ENCODE data around the gene ARHGEF3.
A peak's percentile ranks its signal among the peaks of the same experiment; 100 is the strongest.
"Not testable (repeated sequence)": the region's sequence is repeated elsewhere in the genome, so short reads cannot be mapped to it uniquely, and the experiment has no call there.

The ARHGEF3 gene

DNA sequence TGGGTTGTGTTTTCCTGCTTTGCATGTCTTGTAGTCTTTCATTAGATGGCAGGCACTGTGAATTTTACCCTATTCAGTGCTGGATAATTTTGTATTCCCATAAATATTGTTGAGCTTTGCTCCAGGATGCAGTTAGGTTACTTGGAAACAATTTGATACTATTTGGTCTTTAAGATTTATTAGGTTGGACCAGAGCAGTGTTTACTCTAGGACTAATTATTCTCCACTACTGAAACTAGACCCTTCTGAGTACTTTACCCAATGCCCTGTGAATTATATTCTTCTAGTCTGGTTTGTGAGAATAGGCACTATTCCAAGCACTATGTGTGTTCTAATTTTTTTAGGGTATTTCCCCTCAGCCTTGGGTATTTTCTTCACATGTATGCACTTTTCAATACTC lies 80.9 kb downstream of the ARHGEF3 start:
- no peak for DNase-seq

DNA sequence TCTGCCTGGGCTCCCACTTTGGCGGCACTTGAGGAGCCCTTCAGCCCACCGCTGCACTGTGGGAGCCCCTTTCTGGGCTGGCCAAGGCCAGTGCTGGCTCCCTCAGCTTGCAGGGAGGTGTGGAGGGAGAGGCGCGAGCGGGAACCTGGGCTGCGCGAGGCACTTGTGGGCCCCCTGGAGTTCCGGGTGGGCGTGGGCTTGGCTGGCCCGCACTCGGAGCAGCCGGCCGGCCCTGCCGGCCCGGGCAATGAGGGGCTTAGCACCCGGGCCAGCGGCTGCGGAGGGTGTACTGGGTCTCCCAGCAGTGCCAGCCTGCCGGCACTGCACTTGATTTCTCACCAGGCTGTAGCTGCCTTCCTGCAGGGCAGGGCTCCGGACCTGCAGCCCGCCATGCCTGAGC lies 82.9 kb downstream of the ARHGEF3 start:
- not testable (repeated sequence) for DNase-seq

DNA sequence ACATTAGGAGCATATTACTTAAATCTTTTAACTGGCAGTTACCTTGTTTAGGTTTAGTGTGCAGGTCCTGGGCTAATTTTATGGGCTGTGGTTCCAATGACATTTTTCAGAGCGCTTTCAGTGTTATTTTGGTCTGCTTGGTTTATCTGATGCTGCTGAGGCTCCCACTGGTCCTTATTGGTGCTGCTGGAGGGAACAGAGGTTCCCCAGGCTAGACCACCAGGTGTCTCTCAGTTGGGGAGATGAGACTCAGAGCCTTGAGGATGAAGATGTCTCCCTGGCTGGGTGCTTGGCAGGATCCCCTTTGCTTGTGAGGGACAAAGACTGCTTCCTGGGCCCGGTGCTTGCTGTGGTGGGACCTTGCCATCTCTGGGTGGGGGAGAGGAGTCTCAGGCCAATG lies 90.4 kb downstream of the ARHGEF3 start:
- no peak for DNase-seq

DNA sequence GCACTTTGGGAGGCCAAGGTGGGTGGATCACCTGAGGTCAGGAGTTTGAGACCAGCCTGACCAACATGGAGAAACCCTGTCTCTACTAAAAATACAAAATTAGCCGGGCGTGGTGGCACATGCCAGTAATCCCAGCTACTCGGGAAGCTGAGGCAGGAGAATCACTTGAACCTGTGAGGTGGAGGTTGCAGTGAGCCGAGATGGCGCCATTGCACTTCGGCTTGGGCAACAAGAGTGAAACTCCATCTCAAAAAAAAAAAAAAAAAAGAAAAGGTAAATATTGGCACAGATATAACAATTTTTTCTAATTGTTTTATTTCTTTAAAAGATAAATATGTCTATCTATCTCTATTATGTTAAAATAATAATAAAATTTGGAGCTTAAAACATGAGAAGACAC lies 94.3 kb downstream of the ARHGEF3 start:
- DNase-seq: not testable (repeated sequence)

DNA sequence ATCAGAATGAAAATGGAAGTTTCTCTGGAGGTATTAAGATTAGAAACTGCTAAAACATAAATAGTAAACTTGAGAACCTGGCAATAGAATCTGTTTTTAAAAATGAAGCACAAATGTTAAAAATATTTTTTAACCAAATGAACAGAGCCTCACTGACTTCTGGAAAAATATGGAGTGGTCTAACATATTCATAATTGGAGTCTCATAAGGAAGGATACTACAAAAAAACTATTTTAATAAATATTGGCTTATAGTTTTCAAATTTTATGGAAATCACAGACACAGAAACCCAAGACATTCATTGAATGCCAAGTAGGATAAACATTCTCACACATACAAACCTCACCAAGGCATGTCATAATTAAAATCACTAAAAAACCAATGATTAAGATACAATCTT lies 95.1 kb downstream of the ARHGEF3 start:
- no peak for DNase-seq

DNA sequence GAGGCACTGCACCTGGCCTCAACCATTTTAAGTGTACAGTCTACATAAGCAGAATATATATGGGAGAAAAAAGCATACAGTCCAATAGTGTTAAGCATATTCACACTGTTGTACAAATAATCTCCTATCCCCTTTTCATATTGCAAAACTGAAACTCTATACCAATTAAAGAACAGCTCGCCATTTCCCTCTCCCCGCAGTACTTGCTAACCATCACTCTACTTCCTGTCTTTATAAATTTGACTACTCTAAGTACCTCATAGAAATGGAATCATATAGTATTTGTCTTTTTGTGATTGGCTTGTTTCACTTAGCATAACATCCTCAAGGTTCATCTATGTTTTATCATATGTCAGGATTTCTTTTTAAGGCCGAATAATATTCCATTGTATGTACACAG lies 97.0 kb downstream of the ARHGEF3 start:
- no peak for DNase-seq

DNA sequence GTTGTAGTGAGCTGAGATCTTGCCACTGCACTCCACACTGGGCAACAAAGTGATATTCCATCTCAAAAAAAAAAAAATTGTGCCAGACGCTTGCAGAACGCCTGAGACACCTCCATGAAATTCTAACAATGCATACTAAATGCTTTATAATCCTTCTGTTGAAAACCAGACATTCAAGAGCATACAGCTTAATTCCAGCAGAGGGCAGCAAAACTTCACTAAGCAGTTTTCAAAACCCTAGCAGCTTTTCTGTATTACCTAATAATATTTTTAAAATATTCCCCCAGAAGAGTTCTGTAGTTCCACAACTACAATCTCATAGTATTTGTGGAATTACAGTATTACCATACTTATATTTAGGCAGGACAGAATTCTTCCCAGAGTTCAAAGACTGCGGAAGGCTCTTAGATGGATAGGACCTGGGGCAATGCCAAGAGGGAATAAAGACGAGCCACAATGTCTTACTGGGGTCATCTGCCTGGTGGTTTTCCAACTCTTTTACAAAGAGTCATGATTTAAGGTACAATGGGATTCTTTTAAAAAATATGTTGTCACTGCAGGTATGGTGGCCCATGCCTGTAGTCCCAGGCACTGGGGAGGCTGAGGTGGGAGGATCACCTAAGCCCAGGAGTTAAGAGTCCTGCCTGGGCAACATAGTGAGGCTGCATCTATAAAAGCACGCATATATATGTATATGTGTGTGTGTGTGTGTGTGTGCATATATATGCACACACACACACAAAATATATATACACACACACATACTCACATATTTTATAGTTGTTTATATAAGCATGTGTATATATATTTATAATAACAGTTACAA lies 99.0 kb downstream of the ARHGEF3 start:
- peak; percentile 58 to 62 for DNase-seq

DNA sequence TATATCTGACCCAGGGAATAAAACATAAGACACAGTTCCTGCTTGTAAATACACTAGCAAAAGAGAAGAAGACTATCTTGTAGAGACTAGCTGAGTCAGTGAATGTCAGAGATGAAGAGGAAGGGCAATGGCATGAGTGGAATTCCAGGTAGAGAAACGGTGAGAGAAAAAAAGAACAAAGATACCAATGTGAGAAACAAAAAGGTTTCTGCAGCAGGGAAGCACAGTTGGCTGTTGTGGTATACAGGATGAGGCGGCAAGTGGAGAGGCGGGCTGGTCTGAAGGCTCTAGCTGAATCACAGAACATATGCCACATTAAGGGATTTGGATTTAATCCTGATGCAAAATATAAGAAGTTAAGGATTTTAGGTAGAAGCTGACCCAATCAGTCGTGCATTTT lies 101.6 kb downstream of the ARHGEF3 start:
- peak; percentile 35 to 76 for DNase-seq

DNA sequence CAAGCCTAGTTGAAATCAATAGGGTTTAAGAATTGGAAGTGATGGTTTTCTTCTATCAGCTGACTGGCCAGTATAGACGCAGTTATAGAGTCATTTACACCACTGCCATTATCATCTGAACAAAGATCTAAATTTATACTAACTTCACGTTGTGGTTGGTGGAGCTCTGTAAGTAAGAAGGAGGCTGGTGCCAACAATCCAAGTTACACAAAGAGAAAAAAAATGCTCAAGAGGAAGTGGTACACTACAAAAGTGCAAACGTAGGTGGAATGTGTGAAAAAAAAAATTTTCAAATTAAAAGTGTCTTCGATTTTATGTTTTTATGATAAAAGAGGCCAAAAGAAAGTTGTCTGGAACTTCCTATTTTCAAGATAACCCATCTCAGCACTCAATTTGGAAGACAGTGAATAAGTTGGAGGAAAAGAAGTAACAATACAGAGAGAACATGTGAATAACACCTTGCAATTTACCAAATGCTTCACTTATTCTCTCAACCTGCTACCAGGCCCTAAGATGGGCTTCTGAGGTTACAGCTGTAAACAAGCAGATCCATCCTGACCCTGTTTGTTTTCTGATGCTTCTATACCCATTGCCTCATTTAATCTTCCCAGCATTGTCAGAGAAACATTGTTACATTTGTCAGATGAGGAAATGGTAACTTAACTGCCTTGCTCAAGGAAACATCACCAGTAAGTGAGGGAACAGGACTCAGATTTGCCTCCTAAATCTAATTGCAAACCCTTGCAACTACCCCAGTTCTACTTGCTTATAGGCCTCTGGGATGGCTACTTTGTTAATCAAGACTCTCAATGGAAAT lies 106.7 kb downstream of the ARHGEF3 start:
- no peak for DNase-seq

DNA sequence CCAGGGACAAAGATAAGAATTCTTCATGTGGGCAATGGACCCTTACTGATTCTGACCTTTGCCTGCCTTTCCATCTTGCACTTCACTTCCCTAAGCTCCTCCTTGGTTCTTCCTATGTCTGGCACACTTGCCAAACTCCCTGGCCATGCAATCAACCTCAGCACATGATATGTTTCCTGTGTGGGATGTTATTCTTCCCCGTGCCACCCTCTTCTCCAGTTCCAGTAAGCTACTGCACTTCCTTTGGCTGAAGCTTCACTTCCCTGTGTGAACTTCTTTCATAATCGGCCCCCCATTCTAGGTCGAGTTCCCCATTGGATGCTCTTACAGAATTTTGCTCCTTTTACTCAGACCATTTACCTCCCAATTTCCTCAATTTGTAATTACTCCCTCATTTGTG lies 108.0 kb downstream of the ARHGEF3 start:
- DNase-seq: no peak

DNA sequence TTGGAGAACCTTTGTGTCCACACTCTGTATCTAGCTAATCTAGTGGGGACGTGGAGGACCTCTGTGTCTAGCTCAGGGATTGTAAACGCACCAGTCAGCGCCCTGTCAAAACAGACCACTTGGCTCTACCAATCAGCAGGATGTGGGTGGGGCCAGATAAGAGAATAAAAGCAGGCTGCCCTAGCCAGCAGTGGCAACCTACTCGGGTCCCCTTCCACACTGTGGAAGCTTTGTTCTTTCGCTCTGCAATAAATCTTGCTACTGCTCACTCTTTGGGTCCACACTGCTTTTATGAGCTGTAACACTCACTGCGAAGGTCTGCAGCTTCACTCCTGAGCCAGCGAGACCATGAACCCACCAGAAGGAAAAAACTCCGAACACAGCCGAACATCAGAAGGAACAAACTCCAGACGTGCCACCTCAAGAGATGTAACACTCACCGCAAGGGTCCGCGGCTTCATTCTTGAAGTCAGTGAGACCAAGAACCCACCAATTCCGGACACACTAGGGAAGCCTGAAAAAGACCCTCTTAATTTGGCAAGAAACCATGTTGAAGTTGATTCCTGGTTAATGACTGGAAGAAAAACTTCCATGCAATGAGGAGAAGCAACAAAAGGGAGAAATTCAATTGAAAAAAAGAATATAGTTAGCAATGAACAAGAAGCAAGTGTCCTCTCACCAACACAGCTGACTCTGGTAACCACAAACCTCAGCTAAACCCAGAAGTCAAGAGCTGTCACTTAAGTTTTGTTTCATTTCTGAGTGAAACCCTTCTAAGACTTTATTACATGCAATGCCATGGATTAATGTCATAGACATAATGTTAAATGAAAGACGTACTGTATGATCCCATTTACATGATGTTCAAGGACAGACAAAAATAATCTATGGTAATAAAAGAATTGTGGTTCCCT lies 109.0 kb downstream of the ARHGEF3 start:
- DNase-seq: not testable (repeated sequence)

DNA sequence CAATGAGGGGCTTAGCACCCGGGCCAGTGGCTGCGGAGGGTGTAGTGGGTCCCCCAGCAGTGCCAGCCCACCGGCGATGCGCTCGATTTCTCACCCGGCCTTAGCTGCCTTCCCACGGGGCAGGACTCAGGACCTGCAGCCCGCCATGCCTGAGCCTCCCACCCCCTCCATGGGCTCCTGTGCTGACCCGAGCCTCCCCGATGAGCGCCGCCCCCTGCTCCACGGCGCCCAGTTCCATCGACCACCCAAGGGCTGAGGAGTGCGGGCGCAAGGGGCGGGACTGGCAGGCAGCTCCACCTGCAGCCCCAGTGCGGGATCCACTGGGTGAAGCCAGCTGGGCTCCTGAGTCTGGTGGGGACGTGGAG lies 109.8 kb downstream of the ARHGEF3 start:
- DNase-seq: not testable (repeated sequence)

DNA sequence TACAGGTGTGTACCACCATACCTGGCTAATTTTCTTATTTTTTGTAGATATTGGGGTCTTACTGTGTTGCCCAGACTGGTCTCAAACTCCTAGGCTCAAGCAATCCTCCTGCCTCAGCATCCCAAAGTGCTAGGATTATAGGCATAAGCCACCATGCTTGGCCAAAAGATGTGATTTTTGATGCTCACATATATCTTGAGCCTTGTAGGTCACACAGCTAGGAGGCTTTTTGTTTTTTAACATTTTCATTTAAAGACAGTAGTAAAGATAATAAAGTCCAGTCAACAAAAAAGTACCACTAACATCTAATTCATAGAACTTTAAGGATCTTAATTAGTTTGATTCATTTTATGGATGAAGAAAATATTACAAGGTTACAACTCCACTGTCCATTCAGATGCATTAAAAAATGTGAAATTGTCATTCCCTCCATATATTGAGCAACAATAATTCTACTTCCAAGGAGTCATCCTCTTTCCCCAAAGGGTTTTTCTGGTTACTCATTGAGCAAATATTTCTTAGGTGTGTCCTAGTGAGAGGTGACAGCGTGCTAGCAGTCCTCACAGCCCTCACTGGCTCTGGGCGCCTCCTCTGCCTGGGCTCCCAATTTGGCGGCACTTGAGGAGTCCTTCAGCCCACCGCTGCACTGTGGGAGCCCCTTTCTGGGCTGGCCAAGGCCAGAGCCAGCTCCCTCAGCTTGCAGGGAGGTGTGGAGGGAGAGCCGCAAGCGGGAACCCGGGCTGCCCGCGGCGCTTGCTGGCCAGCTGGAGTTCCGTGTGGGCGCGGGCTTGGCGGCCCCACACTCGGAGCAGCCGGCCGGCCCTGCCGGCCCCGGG lies 110.4 kb downstream of the ARHGEF3 start:
- DNase-seq: no peak

DNA sequence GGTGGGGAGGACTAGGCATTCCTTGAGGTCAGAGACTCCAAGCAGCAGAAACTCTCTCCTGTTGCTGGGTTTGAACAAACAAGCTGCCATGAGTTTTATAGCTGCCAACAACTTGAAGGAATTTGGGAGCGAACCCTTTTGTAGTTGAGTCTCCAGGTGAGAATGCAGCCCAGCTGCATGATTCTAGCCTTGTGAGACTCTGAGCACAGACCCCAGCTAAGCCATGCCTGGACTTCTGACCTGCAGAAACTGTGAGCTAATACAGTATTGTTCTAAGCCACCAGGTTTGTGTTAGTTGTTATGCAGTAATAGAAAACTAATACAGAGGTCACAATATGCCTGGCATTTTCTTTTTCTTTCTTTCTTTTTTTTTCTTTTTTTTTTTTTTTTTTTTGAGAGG lies 112.4 kb downstream of the ARHGEF3 start:
- DNase-seq: no peak

DNA sequence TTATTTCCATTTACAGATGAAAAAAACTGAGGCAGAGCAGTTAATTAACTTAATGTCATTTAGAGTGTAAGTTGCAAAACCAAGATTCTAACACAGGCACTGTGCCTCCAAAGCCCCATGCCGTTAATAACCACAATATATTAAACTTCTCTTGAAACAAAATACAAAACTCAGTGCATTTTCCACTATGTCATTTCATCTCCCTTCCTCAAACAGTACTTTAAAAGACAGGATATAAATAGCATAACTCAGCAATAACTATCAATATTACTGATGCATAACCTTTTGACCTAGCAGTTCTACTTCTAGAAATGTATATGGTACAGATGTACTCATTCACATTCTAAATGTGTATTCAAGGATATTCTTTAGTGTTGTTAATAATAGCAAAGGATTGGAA lies 113.6 kb downstream of the ARHGEF3 start:
- no peak for DNase-seq

DNA sequence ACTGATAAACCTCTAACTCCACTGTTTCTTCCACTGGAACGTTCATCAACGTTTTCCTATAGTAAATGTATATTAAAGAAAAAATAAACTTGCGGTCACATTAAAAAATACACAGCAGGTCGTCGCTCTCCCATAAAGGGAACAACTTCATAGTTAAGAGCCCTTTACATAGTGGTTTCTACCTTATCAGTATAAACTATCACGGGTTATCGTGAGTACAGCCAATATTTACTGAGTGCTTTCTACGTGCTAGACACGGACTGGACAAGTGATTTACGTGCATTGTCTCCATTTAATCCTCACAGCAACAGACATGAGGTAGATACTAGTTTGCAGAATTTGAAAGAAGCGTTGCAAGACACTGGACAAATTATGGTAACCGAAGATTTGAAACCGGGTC lies 117.7 kb downstream of the ARHGEF3 start:
- no peak for DNase-seq

DNA sequence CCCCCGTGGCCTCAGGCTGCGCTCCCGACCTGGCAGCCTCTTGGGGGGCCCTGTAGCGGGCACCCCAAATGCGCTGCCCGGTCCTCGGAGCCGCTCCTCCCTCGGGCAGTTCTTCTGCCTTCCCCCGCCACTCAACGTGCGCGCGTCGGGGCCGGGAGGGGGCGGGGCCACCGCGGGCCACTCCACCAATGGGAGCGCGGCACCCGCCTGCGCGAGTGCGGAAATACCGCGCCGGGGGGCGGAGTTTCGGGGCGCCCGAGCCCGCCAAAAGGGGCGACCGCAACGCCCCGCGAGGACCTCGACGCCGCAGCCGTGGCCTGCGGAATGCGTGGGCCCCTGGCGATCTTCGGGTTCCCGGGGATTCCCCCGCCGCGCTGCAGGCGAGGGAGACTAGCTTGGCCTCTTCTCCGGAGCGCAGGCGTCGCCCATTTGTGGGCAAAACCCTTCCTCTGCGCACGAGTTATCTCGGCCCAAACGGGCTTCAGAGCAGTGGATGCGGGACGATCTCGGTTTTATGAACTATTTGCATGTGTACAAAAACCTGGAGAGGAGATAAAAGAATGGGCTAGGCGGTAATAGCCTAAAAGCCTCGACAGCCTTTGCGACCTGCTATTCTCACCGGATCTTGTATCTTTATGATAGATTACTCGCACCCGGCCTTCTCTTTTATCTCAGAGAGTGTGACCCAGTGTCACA lies 118.5 kb downstream of the ARHGEF3 start, which contains the start of gene TASOR:
TASOR (minus strand) TSS at position 144 of the 696 bp plus-strand sequence. CDS start 259 bp downstream, outside the sequence.
- DNase-seq: peak; percentile 54 to 72

DNA sequence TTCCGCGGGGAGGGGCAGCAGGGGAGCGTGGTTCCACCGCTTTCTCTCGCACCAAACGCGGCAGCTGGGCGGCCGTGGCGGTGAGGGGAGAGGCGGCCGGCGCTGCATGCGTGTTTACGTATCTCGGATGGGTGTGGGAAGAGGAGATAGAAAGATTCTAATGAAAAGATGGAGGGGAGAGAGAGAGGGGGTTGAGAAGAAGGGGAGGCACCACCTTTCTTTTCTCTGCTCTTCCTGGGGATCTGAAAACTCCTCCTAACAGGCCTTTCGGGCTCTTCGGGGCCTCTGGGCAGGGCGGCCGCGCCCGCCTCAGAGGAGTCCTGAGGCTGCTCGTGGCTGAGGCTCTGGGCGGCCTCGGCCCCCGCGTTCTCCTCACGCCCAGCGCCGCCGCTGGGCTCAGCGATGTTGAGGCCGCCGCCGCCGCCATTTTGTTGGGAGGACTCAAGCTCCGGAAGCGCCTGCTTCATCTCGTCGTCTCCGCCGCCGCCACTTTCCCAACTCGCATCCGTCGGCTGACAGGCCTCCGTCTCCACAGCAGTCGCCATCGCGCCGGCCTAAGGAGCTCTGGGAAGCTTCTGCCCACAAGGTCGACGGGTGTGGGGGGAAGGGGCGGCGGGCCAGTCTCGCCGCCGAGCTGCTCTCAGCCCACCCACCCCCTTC lies 119.2 kb downstream of the ARHGEF3 start:
- peak; percentile 57 to 68 for DNase-seq

DNA sequence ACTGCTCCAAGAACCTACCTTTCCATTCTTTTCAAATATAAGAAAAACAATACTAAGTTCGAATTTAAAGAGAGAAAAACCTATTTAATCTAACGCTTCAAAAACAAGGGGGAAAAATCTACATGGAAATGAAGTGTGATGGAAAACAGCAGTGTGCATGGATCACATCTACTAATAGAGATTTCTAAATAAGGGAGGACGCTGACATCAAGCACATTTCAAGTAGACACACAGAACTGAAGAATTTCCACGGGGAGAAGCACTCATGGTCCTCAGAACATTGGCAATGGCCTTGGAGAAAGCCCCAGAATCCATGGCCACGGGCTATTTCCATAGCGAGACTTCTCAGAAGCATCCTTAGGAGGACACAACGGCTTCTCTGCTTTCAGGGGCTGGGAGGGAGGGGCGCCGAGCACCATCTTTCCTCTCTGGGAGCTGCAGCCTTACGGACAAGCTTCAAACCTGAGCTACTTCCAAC lies 119.7 kb downstream of the ARHGEF3 start:
- no peak for DNase-seq

DNA sequence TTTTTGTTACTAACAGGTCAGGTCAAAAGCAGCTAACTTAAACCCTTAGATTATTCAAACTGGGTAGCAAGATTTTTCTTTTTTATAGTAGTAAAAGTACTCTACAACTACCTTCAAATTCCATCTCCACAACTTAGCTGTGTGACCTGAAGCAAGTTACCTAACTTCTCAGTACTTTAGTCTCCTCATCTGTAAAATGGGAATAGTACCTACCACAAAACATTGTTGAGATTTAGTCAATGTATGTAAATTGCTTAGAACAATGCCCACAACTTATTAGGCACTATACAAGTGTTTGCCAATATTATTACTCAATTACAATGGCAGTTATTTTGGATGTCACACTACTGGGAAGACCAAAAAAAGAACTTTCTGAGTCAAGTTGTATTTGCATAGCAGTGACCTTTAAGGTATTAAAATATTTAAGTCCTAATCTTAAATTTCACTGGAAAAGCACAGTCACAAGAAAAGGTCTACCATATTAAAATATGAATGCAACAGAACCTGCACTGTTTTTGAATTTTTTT lies 121.6 kb downstream of the ARHGEF3 start:
- no peak for DNase-seq
